A673 (cell line): ENCODE results near the gene SGK1. TPM values are rescaled to one million over a fixed set of nuclear protein-coding genes. Genes with fewer than 3 reads are reported as not detected.

ENCODE experiments used
- BruUV-seq: library from RNA; stranded (reverse); fragments of 400-500 nt; replicated peaks from 2 replicates; lab custom pipeline; 2021; lab: Mats Ljungman, UMichigan
- CTCF ChIA-PET: fragments of 300-600 bp; sonication (Branson Sonifier 250); formaldehyde crosslinking; loops from one replicate; lab custom pipeline; 2022; ENCODE audit warnings: antibody characterized with exemption; lab: Charles Lee
- POLR2A ChIA-PET: fragments of 300-600 bp; sonication (Branson Sonifier 250); formaldehyde crosslinking; loops from one replicate; lab custom pipeline; 2022; ENCODE audit warnings: antibody characterized with exemption; ENCODE audit not compliant: low non-redundant PET; lab: Charles Lee
- DNase-seq: peaks from one replicate; pipeline ENCODE4 v3.0.0-alpha.2; 2015; ENCODE audit warnings: low spot score
- H3K27ac ChIP-seq: fragments of 200-600 bp; sonication (generic); 2 replicates; pipeline ENCODE4 v1.5.1; 2016; ENCODE audit warnings: mixed run types, low read depth, mild to moderate bottlenecking, mixed read lengths, antibody characterized with exemption, low read length; ENCODE audit not compliant: poor library complexity, severe bottlenecking
- H3K27me3 ChIP-seq: fragments of 200-600 bp; sonication (generic); replicated peaks from 2 replicates; pipeline ENCODE4 v1.6.1; 2017; ENCODE audit warnings: mixed run types, low read depth, mild to moderate bottlenecking, mixed read lengths, antibody characterized with exemption, low read length; ENCODE audit not compliant: insufficient read depth, poor library complexity
- H3K36me3 ChIP-seq: fragments of 200-600 bp; sonication (generic); 2 replicates; pipeline ENCODE4 v1.6.1; 2016; ENCODE audit warnings: mixed run types, mild to moderate bottlenecking, mixed read lengths, antibody characterized with exemption, low read length; ENCODE audit not compliant: insufficient read depth, poor library complexity, severe bottlenecking
- H3K4me1 ChIP-seq: fragments of 200-600 bp; sonication (generic); 2 replicates; pipeline ENCODE4 v1.6.1; 2017; ENCODE audit warnings: mixed run types, mild to moderate bottlenecking, mixed read lengths, antibody characterized with exemption, low read length; ENCODE audit not compliant: insufficient read depth, poor library complexity, severe bottlenecking
- H3K4me3 ChIP-seq: fragments of 200-600 bp; sonication (generic); 2 replicates; pipeline ENCODE4 v1.5.1; 2016; ENCODE audit warnings: low read depth, mixed run types, mild to moderate bottlenecking, mixed read lengths, low read length; ENCODE audit not compliant: poor library complexity, severe bottlenecking
- H3K9me3 ChIP-seq: fragments of 200-600 bp; sonication (generic); 2 replicates; pipeline ENCODE4 v1.6.1; 2016; ENCODE audit warnings: mixed run types, low read depth, mild to moderate bottlenecking, mixed read lengths, antibody characterized with exemption, low read length; ENCODE audit not compliant: poor library complexity, severe bottlenecking
- EZH2 ChIP-seq: fragments of 200-600 bp; sonication (generic); IDR thresholded peaks from 2 replicates; pipeline ENCODE4 v1.6.1; 2017; ENCODE audit warnings: borderline replicate concordance, low read depth, mild to moderate bottlenecking, mixed read lengths, antibody characterized with exemption, low read length; ENCODE audit not compliant: poor library complexity, severe bottlenecking
- intact Hi-C: fragments of 100-400 bp; cut with micrococcal nuclease; formaldehyde crosslinking; loops from one replicate; pipeline ENCODE4 v1.10.0; 2022; ENCODE audit not compliant: unreplicated experiment
- total RNA-seq: library from RNA; stranded (reverse); gene quantifications from 2 replicates; pipeline ENCODE4 v1.2.3, GENCODE V29; 2021
- TF ChIP-seq, protein P1 (sequence below): fragments of 300-800, 200-600 bp; sonication (generic); conservative IDR thresholded peaks from 2 replicates; pipeline ENCODE4 v1.5.1; 2017; ENCODE audit warnings: low read depth, mild to moderate bottlenecking, antibody characterized with exemption, low read length, moderate library complexity, mixed read lengths

Gene SGK1
- total RNA-seq, 1 experiment from 2014 or later: 73.3 TPM

DNA sequence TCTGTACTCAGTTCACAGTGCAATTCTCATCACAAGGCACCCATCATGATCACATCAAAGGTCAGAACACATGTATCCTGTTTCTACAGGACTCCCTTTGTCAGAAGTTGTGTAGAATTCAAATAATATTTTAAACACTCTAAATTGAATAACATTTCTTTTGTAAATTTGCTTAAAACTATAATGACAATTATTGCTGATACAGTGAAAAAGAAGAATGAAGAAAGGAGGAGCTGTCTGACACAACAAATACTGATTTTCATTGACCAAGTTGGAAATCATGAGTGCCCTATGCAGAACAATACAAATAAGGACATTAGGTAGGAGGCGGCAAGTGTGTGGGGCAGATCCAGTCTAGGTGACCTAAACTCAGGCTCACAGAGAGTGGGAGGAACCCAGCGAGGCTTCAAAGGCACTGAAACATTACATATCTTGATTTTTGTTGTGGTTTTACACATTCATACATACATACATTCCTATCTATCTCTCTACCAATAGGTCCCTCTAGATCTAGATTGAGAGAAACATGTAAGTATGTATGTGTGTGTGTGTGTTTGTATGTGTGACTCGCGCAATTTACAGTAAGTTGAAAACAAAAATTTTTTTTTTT is 186.3 kb downstream of the SGK1 start:
- intact Hi-C loops: no loop called here
- H3K27ac ChIP-seq: no peak overlapping the region
- H3K4me3 ChIP-seq: no peak overlapping the region
- no TSS peak for BruUV-seq
- H3K27me3 ChIP-seq: no peaks in the 10 kb centered on the region
- no peak for DNase-seq
- peaks cover 10% of the 10 kb centered on the region for H3K4me1 ChIP-seq
- H3K9me3 ChIP-seq: no peaks in the 10 kb centered on the region
- TF ChIP-seq EZH2: no peak
- TF ChIP-seq, protein P1, sequence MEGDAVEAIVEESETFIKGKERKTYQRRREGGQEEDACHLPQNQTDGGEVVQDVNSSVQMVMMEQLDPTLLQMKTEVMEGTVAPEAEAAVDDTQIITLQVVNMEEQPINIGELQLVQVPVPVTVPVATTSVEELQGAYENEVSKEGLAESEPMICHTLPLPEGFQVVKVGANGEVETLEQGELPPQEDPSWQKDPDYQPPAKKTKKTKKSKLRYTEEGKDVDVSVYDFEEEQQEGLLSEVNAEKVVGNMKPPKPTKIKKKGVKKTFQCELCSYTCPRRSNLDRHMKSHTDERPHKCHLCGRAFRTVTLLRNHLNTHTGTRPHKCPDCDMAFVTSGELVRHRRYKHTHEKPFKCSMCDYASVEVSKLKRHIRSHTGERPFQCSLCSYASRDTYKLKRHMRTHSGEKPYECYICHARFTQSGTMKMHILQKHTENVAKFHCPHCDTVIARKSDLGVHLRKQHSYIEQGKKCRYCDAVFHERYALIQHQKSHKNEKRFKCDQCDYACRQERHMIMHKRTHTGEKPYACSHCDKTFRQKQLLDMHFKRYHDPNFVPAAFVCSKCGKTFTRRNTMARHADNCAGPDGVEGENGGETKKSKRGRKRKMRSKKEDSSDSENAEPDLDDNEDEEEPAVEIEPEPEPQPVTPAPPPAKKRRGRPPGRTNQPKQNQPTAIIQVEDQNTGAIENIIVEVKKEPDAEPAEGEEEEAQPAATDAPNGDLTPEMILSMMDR: no peak
- POLR2A ChIA-PET: no interaction called here
- CTCF ChIA-PET: no interaction called here
- no peaks in the 10 kb centered on the region for H3K36me3 ChIP-seq

DNA sequence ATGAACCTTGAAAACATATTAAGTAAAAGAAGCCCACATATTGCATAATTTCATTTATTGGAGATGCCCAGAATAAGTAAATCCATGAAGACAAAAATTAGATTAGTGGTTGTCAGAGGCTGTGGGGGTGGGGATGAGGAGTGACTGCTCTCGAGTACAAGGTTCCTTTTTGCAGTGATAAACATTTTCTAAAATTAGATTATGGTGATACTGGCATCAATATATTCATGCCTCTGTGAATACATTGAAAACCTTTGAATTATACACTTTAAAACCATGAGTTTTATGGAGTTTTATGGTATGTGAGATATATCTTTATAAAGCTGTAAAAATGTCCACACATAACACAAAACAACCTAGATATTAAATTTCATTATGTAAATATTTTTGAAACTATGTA is 189.8 kb downstream of the SGK1 start:
- no peak for DNase-seq
- TF ChIP-seq, protein P1: no peak
- TF ChIP-seq EZH2: no peak
- H3K4me3 ChIP-seq: no peak overlapping the region
- no peak overlapping the region for H3K27ac ChIP-seq
- intact Hi-C loops: no loop called here
- no TSS peak for BruUV-seq
- POLR2A ChIA-PET: no interaction called here
- H3K36me3 ChIP-seq: no peaks in the 10 kb centered on the region
- H3K9me3 ChIP-seq: no peaks in the 10 kb centered on the region
- no peaks in the 10 kb centered on the region for H3K27me3 ChIP-seq
- H3K4me1 ChIP-seq: peaks cover 5% of the 10 kb centered on the region
- CTCF ChIA-PET: no interaction called here

DNA sequence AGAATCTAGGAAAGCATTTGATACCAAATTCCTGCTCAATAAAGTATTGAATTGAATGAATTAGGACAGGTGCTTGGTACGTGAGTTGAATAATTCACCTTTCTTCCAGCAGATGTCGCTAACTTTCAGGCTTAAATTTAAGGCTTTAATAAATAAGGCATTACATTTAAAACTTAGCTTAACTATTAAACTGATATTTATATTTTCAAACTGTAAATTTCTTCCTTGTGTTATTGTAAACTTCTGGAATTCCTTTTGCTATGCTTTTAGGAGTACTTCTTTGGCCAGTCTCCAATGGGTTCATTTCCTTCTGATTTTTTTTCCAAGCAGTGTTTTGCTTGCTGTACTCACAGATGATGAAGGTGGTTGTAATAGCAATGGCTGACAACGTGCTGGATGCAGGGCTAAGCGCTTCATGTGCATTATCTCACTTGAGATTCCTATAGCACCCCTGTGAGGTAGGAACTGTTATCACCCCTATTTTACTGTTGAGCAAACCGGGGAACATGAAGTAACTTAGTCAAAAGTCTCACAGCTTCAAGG is 194.2 kb downstream of the SGK1 start:
- ChIA-PET POLR2A (no interaction called here), CTCF (interaction anchor here (1.0 to 2.2 kb wide), 6 partner anchors 9 to 817 kb away, joined by 3 to 8 read pairs (median 4); no protein-coding TSS in a partner anchor)
- no peaks in the 10 kb centered on the region for H3K9me3 ChIP-seq
- H3K4me1 ChIP-seq: peaks cover 5% of the 10 kb centered on the region
- DNase-seq: peak; percentile 64
- no TSS peak for BruUV-seq
- no peak overlapping the region for H3K4me3 ChIP-seq
- intact Hi-C loops: loop anchor here (1.0 kb wide), 1 partner anchor 759 kb away; no protein-coding TSS in a partner anchor
- H3K27me3 ChIP-seq: no peaks in the 10 kb centered on the region
- TF ChIP-seq, protein P1: peak; percentile 77
- TF ChIP-seq EZH2: no peak
- H3K27ac ChIP-seq: no peak overlapping the region
- no peaks in the 10 kb centered on the region for H3K36me3 ChIP-seq
